GF-D8 (cell line): ENCODE measurements around the gene PA2G4.
A peak's percentile ranks its signal among the peaks of the same experiment; 100 is the strongest.
"Not testable (repeated sequence)": the region's sequence is repeated elsewhere in the genome, so short reads cannot be mapped to it uniquely, and the experiment has no call there.

Experiments used
- DNase-seq: peaks from one replicate; lab custom pipeline; 2025; lab: John Stamatoyannopoulos, UW

Gene PA2G4

DNA sequence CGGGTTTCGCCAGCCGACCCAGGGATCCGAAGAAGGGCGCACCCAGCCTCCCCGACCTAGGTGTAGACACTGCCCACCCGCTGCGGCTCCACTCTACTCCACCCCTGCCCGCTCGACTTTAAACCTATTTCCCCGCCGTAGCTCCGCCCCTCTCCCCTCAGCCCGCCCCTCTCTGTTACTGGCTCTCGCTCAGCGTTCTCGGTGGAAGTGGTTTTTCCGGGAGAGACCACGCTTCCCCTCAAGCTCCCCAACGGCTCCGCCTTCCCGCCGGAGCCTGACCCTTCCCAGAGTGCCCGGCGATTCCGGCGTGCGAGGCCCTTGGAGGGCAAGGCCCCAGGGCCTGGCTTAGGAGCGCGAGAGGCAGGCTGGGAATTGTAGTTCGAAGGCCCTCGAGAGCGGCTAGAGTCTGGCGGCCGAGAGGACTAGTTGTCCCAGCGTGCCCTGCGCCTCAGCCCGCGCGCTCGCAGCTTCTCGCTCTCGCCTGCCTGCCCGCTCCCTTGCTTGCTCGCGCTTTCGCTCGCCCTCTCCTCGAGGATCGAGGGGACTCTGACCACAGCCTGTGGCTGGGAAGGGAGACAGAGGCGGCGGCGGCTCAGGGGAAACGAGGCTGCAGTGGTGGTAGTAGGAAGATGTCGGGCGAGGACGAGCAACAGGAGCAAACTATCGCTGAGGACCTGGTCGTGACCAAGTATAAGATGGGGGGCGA is at the start of gene PA2G4:
Gene PA2G4, plus strand, starts transcription at position 451 of the 706 bp plus-strand sequence. Its CDS starts 179 bp downstream, at position 630.
- DNase-seq: peak; percentile 97

DNA sequence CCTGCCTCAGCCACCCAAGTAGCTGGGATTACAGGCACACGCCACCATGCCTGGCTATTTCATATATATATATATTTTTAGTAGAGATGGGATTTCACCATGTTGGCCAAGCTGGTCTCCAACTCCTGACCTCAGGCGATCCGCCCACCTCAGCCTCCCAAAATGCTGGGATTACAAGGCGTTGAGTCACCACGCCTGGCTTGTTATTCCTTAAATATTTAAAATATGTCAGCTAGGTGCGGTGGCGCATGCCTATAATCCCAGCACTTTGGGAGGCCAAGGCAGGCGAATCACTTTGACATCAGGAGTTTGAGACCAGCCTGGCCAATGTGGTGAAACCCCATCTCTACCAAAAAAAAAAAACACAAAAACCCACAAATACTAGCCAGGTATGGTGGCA is 44.4 kb upstream of the PA2G4 start:
- not testable (repeated sequence) for DNase-seq

DNA sequence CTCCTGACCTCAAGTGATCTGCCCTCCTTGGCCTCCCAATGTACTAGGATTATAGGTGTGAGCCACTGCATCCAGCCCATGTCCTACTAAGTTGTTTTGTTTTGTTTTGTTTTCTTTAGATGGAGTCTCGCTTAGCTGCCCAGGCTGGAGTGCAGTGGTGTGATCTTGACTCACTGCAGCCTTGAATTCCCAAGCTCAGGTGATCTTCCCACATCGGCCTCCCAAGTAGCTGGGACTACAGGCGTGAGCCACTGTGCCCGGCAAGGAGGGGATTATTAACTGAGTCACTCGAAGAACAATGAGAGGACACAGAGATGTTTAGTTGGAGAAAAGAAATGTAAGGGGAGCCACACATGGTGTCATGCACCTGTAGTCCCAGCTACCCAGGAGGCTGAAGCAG is 42.4 kb upstream of the PA2G4 start:
- DNase-seq: no peak

DNA sequence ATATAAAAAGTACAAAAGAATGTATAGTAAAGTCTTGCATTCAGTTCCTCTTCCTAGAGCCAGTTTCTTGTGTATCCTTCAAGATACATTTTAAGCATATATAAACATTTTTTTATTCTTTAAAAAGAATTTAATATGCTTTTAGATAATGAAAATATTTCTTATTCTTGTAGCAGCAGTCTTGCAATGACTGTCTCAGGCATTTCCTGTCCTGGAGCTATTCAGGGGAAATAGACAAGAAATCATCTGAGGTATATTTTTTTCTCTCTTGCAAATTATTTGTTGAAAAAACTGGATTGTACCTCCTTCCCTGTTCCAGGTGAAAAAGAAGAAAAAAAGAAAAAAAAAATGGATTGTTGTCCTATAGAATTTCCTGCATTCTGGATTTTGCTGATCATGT is 41.4 kb upstream of the PA2G4 start:
- no peak for DNase-seq

DNA sequence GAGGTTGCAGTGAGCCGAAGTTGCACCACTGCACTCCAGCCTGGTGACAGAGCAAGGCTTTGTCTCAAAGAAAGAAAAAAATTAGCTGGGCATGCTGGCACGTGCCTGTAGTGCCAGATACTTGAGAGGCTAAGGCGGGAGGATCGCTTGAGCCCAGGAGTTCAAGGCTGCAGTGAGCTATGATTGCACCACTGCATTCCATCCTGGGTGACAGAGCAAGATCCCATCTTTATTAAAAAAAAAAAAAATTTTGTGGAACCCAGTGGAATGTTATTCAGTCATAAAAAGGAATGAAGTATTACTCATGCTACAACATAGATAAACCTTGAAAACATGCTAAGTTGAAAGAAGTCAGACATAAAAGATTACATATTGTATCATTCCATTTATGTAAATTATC is 32.7 kb upstream of the PA2G4 start:
- DNase-seq: no peak

DNA sequence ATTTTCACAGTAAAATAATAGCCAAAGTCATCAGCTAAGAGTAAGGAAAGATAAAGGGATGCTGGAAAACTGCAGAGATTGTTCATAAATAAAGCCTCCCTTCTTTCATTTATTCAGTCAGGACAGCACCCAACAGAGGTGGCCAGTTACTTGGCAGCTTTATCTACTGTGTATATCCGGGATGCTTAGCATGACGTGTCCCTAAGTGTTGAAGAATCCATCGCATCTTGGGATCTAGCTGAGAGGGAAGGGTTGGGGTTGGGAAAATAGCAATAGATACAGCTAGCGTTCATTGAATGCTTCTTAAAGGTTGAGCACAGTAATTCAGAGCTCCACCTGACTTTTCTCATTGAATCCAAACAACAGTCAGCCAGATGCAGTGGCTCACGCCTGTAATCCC is 30.0 kb upstream of the PA2G4 start:
- DNase-seq: no peak

DNA sequence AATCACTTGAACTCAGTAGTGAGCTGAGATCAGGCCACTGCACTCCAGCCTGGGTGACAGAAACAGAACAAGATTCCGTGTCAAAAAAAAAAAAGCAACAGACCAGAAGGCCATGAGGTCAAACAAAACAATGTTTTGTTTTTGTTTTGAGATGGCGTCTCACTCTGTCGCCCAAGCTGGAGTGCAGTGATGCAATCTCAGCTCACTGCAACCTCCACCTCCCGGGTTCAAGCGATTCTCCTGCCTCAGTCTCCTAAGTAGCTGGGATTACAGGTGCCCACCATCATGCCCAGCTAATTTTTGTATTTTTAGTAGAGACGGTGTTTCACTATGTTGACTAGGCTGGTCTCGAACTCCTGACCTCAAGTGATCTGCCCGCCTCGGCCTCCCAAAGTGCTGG is 26.4 kb upstream of the PA2G4 start:
- not testable (repeated sequence) for DNase-seq

DNA sequence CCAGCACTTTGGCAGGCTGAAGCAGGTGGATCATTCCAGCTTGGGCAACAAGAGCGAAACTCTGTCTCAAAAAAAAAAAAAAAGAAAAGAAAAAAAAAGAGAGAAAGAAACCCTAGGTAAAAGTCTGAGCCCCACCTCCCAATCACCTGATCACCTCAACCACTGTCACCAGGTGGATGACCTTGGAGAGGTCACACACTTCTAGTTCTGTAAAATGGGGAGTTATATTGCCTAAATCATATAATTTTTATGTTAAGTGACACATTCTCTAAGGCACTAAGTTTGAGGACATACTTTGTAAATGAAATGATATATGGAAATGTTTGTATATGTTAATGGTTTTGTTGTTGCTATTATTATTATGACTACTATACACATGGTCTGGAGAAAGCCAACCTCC is 25.9 kb upstream of the PA2G4 start:
- DNase-seq: no peak

DNA sequence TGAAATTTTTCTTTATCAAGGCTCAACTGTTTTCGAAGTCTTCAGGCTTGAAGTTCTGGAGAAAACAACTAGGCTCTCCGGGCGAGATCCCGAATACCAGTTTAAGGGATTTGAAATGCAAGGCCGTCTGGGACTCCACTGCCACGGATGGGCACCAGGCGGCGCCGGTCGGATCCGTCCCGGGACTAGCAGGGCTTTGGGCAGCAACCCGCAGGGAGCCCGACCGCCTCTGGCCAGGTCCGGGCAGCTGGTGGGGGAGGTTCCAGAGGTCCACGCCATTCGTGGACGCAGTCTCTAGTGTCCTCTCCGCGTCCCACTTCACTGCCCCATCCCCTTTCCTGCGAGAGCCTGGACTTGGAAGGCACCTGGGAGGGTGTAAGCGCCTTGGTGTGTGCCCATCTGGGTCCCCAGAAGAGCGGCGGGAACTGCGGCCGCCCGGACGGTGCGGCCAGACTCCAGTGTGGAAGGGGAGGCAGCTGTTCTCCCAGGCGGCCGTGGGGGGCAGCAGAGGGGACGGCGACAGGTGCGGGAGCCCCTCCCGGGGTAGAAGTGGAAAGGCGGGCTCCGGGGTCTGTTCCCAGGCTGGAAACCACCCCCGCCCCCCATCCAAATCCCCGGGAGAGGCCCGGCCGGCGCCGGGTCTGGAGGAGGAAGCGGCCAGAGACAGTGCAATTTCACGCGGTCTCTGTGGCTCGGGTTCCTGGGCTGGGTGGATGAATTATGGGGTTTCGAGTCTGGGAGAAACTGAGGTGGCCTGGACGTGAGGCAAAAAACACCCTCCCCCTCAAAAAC is 25.2 kb upstream of the PA2G4 start:
- DNase-seq: no peak

DNA sequence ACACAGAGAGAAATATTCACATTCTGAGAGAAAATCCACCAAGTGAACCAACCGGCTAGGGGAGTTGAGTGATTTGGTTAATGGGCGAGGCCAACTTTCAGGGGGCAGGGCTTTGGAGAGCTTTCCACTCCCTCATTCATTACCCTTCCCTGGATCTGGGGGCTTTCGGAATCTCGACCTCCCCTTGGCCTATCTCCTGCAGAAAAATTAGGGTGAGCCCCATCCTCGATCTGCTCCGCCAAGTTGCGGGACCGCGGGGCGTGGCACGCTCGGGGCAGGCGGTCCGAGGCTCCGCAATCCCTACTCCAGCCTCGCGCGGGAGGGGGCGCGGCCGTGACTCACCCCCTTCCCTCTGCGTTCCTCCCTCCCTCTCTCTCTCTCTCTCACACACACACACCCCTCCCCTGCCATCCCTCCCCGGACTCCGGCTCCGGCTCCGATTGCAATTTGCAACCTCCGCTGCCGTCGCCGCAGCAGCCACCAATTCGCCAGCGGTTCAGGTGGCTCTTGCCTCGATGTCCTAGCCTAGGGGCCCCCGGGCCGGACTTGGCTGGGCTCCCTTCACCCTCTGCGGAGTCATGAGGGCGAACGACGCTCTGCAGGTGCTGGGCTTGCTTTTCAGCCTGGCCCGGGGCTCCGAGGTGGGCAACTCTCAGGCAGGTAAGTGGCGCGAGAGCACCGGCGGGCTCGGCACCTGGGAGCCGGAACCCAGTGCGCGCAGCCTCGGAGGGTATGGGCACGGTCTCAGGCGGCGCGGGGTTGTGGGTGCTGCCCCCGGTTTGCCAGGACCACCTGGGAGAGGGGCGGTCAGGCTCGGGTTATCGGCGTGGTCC is 24.4 kb upstream of the PA2G4 start, which contains the start of gene ERBB3:
Gene ERBB3, plus strand, starts transcription at position 443 of the 833 bp plus-strand sequence. Its CDS starts 136 bp downstream, at position 579.
- no peak for DNase-seq

DNA sequence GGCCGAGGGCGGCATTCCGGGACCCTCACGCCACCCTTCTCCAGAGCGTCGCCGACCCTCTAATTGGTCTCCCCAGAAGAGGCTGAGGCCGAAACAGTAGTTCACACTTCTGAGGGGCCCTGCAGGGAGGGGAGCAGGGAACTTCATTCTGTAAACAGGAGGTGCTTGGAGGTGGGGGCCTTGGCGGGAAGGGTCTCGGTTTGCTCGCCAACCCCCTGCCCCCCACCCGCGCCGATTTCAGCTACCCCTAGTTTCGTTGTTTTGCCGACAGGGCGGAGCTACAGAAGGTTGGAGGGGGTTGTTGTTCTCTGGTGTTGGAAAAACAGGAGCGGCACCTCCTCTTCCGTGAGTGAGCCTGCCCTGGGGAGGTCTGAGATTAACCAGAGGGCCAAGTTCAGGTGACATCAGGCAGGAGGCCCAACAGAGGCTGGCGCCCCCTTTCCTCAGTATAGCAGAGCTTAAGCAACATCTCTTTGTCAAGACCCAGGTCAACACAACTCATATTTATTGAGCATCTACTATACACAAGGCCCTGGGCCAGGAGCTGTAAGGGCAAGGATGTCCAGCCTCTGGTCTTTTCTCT is 23.7 kb upstream of the PA2G4 start:
- no peak for DNase-seq

DNA sequence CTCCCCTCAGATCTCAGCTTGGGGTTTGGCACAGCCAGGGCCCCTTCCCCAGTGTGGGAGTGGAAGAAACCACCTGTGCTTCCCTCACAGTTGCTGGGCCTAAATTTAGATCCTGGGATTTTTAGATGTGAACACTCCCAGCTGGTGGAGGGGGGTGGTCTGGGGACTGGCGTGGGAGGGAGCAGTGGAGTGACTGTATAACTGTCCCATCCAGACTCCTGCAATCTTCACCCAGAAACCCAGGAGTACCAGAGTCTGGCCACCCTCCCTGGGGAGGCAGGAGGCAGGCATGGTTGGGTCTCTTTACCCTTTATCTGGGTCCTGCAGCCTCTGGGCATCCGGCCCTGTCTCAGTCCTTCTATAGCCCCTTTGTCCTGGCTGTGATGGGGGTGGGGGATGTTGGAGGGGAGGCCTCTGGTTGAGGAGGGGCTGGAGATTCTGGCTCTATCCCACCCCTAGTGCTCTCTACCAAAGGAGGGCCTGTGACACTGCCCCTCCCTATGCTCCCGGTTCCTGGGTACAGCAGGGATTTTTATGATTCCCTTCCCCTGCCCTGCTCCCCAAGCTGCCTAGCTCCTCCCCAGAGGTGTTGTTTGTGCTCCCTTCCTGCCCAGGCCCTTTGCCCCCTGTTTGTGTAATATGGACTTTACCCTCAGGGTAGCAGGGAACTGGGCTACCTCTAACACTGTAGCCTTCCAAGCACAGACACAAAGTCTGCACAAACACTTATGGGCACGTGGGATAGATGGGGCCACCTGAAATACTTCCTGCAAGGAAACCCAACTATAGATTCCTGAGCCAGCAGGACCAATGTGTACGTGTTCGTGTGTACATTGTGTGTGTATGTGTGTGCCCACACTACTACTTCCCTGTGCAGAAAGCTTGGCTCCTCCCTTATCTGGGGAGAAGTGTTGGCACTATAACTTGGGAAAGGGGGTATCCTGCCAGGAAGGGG is 22.7 kb upstream of the PA2G4 start:
- DNase-seq: no peak

DNA sequence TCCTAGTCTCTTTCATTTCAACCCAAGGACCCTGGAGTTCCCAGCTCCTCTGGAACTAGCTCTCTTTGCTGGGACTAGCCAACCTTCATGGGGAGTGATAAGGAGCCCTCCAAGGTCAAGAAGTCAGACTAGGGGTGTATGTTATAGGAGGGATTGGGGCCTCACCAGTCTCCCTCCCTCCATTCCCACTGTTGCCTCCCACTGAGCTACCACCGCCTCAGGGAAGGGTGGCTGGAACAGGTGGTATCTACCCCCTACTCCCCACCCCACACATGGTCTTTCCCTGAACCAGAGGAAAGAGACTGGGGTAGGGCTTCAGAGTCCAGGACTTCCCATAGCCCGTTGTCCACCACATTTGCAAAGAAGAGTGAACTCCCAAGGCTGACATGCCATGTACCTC is 22.0 kb upstream of the PA2G4 start:
- DNase-seq: no peak

DNA sequence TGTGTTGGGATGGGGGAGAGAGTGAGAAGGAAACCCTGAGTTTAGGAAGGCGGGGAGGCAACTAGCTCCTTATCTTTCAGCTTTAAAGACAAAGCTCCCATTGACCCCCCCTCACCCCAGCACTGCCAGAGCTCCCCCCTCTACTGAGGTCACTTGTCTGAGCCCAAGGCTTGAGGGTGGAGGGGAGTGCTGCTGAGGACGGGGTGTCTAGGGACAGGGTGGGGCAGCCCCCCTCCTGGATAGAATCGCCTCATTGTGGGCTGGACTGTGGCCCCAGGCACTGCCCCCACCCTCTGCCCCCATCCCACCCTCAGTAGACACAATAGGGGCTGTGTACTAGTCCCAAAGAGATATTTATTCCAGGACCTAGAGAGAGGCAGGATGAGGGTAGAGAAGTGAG is 21.4 kb upstream of the PA2G4 start:
- no peak for DNase-seq

DNA sequence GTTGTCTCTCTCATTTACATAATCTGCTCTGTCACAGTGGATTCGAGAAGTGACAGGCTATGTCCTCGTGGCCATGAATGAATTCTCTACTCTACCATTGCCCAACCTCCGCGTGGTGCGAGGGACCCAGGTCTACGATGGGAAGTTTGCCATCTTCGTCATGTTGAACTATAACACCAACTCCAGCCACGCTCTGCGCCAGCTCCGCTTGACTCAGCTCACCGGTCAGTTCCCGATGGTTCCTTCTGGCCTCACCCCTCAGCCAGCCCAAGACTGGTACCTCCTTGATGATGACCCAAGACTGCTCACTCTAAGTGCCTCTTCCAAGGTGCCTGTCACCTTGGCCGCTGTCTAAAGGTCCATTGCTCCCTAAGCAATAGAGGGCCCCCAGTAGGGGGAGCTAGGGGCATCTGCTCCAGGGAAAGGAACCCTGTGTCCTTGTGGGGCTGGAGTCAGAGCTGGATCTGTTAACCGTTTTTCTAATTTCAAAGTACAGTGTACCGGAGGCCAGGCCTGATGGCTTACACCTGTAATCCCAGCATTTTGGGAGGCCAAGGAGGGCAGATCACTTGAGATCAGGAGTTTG is 19.3 kb upstream of the PA2G4 start:
- peak; percentile 4 for DNase-seq

DNA sequence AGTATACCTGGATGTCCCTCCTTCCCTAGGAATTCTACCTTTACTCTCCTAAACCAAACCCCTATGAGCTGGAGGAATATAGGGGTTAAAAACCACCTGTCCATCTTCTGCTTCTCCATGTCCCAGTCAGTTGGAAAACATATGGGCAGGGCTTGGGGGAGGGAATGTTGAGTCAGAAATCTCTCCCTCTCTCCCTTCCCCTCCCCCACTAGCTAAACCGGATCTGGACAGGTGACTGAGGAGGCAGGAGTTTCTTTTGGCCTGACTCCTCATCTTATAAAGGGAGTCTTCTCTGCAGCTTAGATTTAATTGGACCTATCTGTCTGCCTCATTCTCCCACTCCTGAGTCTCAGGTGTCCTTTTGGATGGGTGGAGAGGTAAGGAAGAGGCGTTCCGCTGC is 18.3 kb upstream of the PA2G4 start:
- no peak for DNase-seq

DNA sequence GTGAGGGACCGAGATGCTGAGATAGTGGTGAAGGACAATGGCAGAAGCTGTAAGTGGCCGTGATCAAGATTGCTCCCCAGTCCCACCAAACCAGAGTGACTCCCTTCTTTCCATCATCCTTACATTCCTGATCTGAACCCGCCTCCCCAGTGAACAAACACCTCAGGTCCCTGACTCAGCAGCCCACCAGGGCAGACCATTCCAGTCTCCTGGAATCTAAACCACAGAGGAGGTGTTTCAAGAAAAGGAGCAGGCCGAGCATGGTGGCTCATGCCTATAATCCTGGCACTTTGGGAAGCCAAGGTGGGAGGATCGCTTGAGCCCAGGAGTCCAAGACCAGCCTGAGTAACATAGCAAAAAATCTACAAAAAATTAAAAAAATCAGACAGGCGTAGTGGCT is 17.8 kb upstream of the PA2G4 start:
- DNase-seq: no peak

DNA sequence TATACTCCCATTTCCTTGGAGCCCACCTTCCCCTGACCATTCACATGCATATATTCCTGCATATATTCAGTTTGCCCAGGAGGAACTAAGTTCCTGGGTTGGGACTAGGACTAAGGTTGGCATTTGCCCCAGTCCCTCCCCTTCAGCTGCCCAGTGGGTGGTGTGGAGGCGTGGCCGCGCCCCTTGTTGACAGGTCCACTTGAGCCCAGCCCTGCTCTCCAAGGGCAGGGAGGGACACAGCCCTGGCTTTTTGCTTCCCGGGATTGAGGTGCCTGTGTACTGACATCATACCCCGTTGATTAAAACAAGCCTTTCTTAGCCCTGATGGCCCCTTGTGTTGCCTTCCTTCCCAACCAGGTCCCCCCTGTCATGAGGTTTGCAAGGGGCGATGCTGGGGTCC is 17.1 kb upstream of the PA2G4 start:
- no peak for DNase-seq

DNA sequence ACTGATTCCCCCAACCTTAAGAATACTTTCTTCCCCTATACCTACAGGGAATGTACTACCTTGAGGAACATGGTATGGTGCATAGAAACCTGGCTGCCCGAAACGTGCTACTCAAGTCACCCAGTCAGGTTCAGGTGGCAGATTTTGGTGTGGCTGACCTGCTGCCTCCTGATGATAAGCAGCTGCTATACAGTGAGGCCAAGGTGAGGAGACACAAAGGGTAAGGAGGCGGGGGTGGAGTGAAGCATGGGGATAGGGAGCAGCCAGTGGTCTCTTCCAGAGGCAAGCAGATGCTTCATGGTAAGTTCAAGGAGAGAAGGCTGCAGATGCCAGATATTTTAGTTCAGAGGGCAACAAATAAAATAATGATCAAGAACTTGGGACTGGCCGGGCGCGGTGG is 6.6 kb upstream of the PA2G4 start:
- DNase-seq: no peak

DNA sequence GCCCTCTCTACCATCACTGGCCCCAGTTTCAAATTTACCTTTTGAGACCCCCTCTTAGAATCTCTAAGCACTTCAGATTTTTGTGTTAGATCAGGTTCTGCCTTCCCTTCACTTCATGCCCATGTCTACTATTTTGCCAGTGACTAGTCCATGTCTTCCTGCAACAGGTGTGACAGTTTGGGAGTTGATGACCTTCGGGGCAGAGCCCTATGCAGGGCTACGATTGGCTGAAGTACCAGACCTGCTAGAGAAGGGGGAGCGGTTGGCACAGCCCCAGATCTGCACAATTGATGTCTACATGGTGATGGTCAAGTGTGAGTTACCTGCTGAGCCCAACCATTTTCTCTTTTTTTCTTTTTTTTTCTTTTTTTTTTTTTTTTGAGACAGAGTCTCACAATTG is 5.8 kb upstream of the PA2G4 start:
- DNase-seq: no peak

DNA sequence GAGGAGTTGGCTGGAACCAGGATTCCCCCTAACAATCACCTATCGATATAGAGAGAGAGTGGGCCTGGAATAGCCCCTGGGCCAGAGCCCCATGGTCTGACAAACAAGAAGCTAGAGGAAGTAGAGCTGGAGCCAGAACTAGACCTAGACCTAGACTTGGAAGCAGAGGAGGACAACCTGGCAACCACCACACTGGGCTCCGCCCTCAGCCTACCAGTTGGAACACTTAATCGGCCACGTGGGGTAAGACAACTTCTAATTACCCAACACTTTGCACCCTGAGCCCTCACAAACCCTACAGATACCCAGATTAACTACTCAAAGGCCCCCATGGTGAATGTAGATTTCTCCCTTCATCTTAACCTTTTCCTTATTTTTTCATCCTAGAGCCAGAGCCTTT is 4.6 kb upstream of the PA2G4 start:
- DNase-seq: no peak
